Stomach (tissue), 9 donors: ENCODE data around the gene C17orf50. TPM values are rescaled to one million over a fixed set of nuclear protein-coding genes. Genes with fewer than 3 reads are reported as not detected.

Experiments
- DNase-seq, 2 donors: peaks; one replicate each; pipeline versions ENCODE4 v3.0.0 to v3.0.0-alpha.2; 2013 to 2019
- H3K27ac ChIP-seq, 5 donors: fragments of 200-600 bp in 4 of 5; sonication (generic) in 4 of 5; one replicate each; pipeline ENCODE4 v1.5.1; 2013 to 2019; ENCODE audit warnings: mild to moderate bottlenecking in 1 of 5, moderate library complexity in 1 of 5
- H3K27me3 ChIP-seq, 3 donors: fragments of 200-600 bp; sonication (generic); one replicate each; pipeline ENCODE4 v1.5.1; 2017 to 2019; ENCODE audit warnings: mixed run types in 1 of 3
- H3K36me3 ChIP-seq, 4 donors: fragments of 200-600 bp; sonication (generic); 1 replicate in 3 of 4; 2 replicates in 1 of 4; pipeline ENCODE4 v1.5.1; 2016 to 2019
- H3K4me1 ChIP-seq, 4 donors: fragments of 200-600 bp; sonication (generic); one replicate each; pipeline ENCODE4 v1.5.1; 2016 to 2019
- H3K4me3 ChIP-seq, 4 donors: fragments of 200-600 bp; sonication (generic) in 3 of 4; one replicate each; pipeline ENCODE4 v1.5.1; 2016 to 2019; ENCODE audit warnings: mild to moderate bottlenecking in 1 of 4
- H3K9me3 ChIP-seq, 4 donors: fragments of 200-600 bp; sonication (generic); one replicate each; pipeline ENCODE4 v1.5.1; 2016 to 2019
- CTCF ChIP-seq, 7 experiments: fragments of 450-650 bp in 4 of 7; fragments of 200-600 bp in 3 of 7; sonication (generic) in 3 of 7; IDR thresholded peaks; one replicate each; pipeline ENCODE4 v1.5.1; 2016 to 2019; ENCODE audit warnings: antibody characterized with exemption in 7 of 7, control low read depth in 2 of 7, mild to moderate bottlenecking in 1 of 7
- EP300 ChIP-seq: sonication (generic); formaldehyde crosslinking; IDR thresholded peaks from one replicate; pipeline ENCODE4 v1.6.1; 2017; ENCODE audit warnings: antibody characterized with exemption
- POLR2A ChIP-seq, 4 donors: fragments of 450-650 bp; IDR thresholded peaks; one replicate each; pipeline ENCODE4 v1.6.1; 2016; ENCODE audit warnings: antibody characterized with exemption in 4 of 4, control low read depth in 2 of 4, mild to moderate bottlenecking in 1 of 4, moderate library complexity in 1 of 4
- POLR2AphosphoS5 ChIP-seq, 3 donors: sonication (generic); formaldehyde crosslinking; IDR thresholded peaks; one replicate each; pipeline ENCODE4 v1.6.1; 2016; ENCODE audit warnings: antibody characterized with exemption in 3 of 3
- WGBS, 5 donors: extraction: QIAGEN DNeasy Blood & Tissue Kit in 3 of 5; methylation state at CpG; one replicate each; pipeline versions ENCODE4 v1.1.5 to v1.1.7; 2013 to 2018; 5-methylcytosine and 5-hydroxymethylcytosine counted together
- intact Hi-C: fragments of 100-400 bp; cut with DNase I; formaldehyde crosslinking; loops from one replicate; pipeline ENCODE4 v1.15.1; 2023; ENCODE audit warnings: low total_unique reads
- polyA plus RNA-seq, 3 donors: library from polyadenylated mRNA; stranded (reverse); fragments of 200-250 nt; gene quantifications; one replicate each; pipeline ENCODE4 v1.2.3, GENCODE V29; 2013
- total RNA-seq, 5 donors: library from RNA; depleted of rRNA; stranded (reverse); fragments of >200 nt; gene quantifications; one replicate each; pipeline versions ENCODE4 v1.1.0 to v1.2.3, GENCODE V29; 2014 to 2016
- donor health status: healthy with polysubstance abuse.
- donor health status: Bipolar disorder and iron deficiency.
- donor health status: healthy.

Gene C17orf50
- total and polyA plus RNA-seq, 8 donors: not detected

DNA sequence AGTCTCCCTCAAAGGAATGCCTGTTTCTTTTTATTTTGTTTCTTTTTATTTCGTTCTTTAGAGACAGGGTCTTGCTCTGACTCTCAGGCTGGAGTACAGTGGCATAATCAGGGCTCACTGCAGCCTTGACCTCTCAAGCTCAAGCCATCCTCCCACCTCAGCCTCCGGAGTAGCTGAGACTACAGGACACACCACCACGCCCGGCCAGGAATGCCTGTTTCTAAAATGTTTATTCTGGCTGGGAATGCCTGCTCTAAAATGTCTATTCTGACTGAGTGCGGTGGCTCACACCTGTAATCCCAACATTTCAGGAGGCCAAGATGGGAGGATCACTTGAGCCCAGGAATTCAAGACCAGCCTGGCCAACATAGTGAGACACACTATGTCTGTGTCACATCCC lies 37.2 kb downstream of the C17orf50 start:
- Histone ChIP-seq H3K4me1 (peaks cover 26 to 75% (median 51%) of the 10 kb centered on the region in 4 donors), H3K9me3 (no peaks in the 10 kb centered on the region), H3K27me3 (peaks cover 0 to 55% (median 7%) of the 10 kb centered on the region in 3 donors), H3K27ac (no peak overlapping the region), H3K36me3 (no peaks in the 10 kb centered on the region), H3K4me3 (no peak overlapping the region)
- intact Hi-C loops: no loop called here
- DNase-seq: no peak
- WGBS, 5 donors: 61 to 81% (median 67%) methylated on average over 5 of the region's 5 CpGs
- TF ChIP-seq CTCF (IDR thresholded peaks at IDR 0.05) (no peak), POLR2AphosphoS5 (IDR thresholded peaks at IDR 0.05) (no peak), EP300 (no peak), POLR2A (IDR thresholded peaks at IDR 0.05) (no peak)

- no peaks in the 10 kb centered on the region for H3K9me3 ChIP-seq
- intact Hi-C loops: no loop called here
- TF ChIP-seq EP300: no peak
- TF ChIP-seq POLR2AphosphoS5 (IDR thresholded peaks at IDR 0.05): peak in 2 of 3 donors; percentile 12 to 44
- H3K4me3 ChIP-seq: no peak overlapping the region
- H3K27ac ChIP-seq: peak overlapping the region in 2 of 5 donors; percentile 38 to 46
- peaks cover 21 to 66% (median 44%) of the 10 kb centered on the region in 4 donors for H3K4me1 ChIP-seq
- DNase-seq: peak; percentile 81 to 89
- peaks cover 0 to 37% (median 4%) of the 10 kb centered on the region in 3 donors for H3K27me3 ChIP-seq
- no peaks in the 10 kb centered on the region for H3K36me3 ChIP-seq
These were observed 39.3 kb downstream of the C17orf50 start for GRCh38 chr17:35799942-35800341.

- H3K9me3 ChIP-seq: no peaks in the 10 kb centered on the region
- TF ChIP-seq EP300: no peak
- TF ChIP-seq CTCF (IDR thresholded peaks at IDR 0.05): no peak
- TF ChIP-seq POLR2AphosphoS5 (IDR thresholded peaks at IDR 0.05): peak; percentile 54 to 82 (median 58)
- TF ChIP-seq POLR2A (IDR thresholded peaks at IDR 0.05): no peak
- peaks cover 17 to 51% (median 34%) of the 10 kb centered on the region in 4 donors for H3K4me1 ChIP-seq
- H3K27ac ChIP-seq: peak overlapping the region in 3 of 5 donors; percentile 38 to 51 (median 50)
- peak; percentile 72 to 89 for DNase-seq
- 45 to 56% (median 50%) methylated on average over 9 of the region's 9 CpGs for WGBS, 5 donors
- intact Hi-C loops: no loop called here
- H3K27me3 ChIP-seq: peaks cover 0 to 20% (median 0%) of the 10 kb centered on the region in 3 donors
- H3K36me3 ChIP-seq: no peaks in the 10 kb centered on the region
- H3K4me3 ChIP-seq: no peak overlapping the region
These were observed 41.0 kb downstream of the C17orf50 start for GRCh38 chr17:35801583-35802224.

- peak; percentile 44 to 94 for DNase-seq
- Histone ChIP-seq H3K4me1 (peaks cover 16 to 50% (median 38%) of the 10 kb centered on the region in 4 donors), H3K27ac (peak overlapping the region in 2 of 5 donors; percentile 2 to 58), H3K36me3 (no peaks in the 10 kb centered on the region), H3K4me3 (no peak overlapping the region), H3K9me3 (no peaks in the 10 kb centered on the region), H3K27me3 (no peaks in the 10 kb centered on the region)
- TF ChIP-seq EP300: no peak
- TF ChIP-seq CTCF (IDR thresholded peaks at IDR 0.05): peak in 5 of 7 experiments; percentile 80 to 98 (median 85)
- TF ChIP-seq POLR2A (IDR thresholded peaks at IDR 0.05): no peak
- peak; percentile 21 to 74 (median 57) for TF ChIP-seq POLR2AphosphoS5 (IDR thresholded peaks at IDR 0.05)
- intact Hi-C loops: loop anchor here (5.0 kb wide), 1 partner anchor 37 kb away; no protein-coding TSS in a partner anchor
- WGBS, 5 donors: 7 to 50% (median 32%) methylated on average over 1 of the region's 1 CpG
These were observed 44.0 kb downstream of the C17orf50 start for GRCh38 chr17:35804658-35805192.
